Large intestine (tissue), 3 donors: ENCODE measurements around the gene TCP11. TPM values are rescaled to one million over a fixed set of nuclear protein-coding genes. Genes with fewer than 3 reads are reported as not detected.

ENCODE experiments used
- DNase-seq, 2 donors: peaks; one replicate each; pipeline versions ENCODE4 v3.0.0 to v3.0.0-alpha.2; 2013
- H3K27ac ChIP-seq: one replicate; pipeline ENCODE4 v1.5.1; 2013; ENCODE audit warnings: low read length
- H3K27me3 ChIP-seq: 2 replicates; pipeline ENCODE4 v1.6.1; 2013; ENCODE audit warnings: low read length; ENCODE audit not compliant: control insufficient read depth, insufficient read depth
- H3K36me3 ChIP-seq: 2 replicates; pipeline ENCODE4 v1.6.1; 2013; ENCODE audit warnings: low read length; ENCODE audit not compliant: control insufficient read depth, insufficient read depth
- H3K4me1 ChIP-seq: one replicate; pipeline ENCODE4 v1.6.1; 2013; ENCODE audit warnings: low read length; ENCODE audit not compliant: control insufficient read depth, insufficient read depth
- H3K4me3 ChIP-seq: one replicate; pipeline ENCODE4 v1.5.1; 2013; ENCODE audit warnings: low read length
- H3K9me3 ChIP-seq: one replicate; pipeline ENCODE4 v1.6.1; 2013; ENCODE audit warnings: mild to moderate bottlenecking, low read depth, low read length, moderate library complexity; ENCODE audit not compliant: control insufficient read depth
- WGBS: methylation state at CpG from one replicate; pipeline ENCODE4 v1.1.5; 2013; ENCODE audit warnings: low lambda C conversion rate; ENCODE audit not compliant: insufficient coverage; 5-methylcytosine and 5-hydroxymethylcytosine counted together
- polyA plus RNA-seq: library from polyadenylated mRNA; unstranded; fragments of 120-200 nt; gene quantifications from one replicate; pipeline ENCODE4 v1.2.1, GENCODE V29; 2013

The TCP11 gene
- polyA plus RNA-seq, 1 donor: 0.09 TPM

DNA sequence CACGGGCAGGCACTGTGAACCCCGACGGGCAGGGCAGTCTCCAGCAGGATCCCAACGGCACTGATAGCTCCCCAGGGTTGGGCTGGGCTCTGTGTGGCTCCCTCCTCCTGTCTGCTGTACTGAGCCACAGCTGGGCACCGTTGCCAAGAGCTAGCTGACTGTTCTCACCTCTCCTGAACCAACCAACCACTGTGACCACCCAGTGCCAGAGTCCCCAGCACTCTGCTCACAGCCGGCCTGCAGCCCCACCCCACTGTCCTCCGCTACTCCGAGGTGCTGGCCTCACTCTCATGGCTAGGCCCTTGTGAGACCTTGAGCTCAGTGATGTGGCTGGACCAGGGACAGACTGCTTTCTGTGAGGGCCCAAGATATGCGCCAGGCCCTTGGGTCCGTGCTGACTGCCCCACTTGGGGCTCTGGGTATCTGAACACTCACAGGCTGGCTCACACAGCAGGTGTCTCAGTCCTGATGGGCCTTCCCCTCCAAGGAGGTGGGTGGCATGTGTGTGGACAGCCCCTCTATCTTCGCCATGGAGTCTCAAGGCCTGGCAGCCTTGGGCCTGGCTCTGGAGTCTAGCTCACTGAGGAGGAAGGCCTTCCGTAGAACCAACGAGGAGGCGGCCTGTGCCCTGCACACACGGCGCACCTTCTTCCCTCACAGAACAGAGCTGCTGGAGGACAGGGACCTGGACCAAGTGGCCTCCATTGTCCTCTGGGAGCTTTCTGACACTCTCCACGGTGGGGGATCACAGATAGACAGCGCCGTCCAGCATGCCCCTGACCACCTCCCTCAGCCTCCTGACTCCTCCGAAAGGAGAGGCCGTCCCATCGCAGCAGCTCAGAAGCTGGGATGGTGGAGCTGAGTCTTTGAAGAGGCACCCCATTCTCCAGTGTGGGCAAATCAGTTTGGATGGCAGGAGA is 53.5 kb downstream of the TCP11 start:
- DNase-seq: no peak
- Histone ChIP-seq H3K4me3 (no peak overlapping the region), H3K4me1 (no peaks in the 10 kb centered on the region), H3K9me3 (no peaks in the 10 kb centered on the region), H3K27ac (no peak overlapping the region), H3K36me3 (peaks cover 89% of the 10 kb centered on the region), H3K27me3 (no peaks in the 10 kb centered on the region)
- no CpG with 5 or more reads among the region's 22 CpGs for WGBS

GRCh38 chr6:35086636-35087360 is 54.3 kb downstream of the TCP11 start:
- Histone ChIP-seq H3K27me3 (no peaks in the 10 kb centered on the region), H3K9me3 (no peaks in the 10 kb centered on the region), H3K4me1 (no peaks in the 10 kb centered on the region), H3K4me3 (no peak overlapping the region), H3K27ac (no peak overlapping the region), H3K36me3 (peaks cover 97% of the 10 kb centered on the region)
- DNase-seq: no peak
- no CpG with 5 or more reads among the region's 12 CpGs for WGBS

DNA sequence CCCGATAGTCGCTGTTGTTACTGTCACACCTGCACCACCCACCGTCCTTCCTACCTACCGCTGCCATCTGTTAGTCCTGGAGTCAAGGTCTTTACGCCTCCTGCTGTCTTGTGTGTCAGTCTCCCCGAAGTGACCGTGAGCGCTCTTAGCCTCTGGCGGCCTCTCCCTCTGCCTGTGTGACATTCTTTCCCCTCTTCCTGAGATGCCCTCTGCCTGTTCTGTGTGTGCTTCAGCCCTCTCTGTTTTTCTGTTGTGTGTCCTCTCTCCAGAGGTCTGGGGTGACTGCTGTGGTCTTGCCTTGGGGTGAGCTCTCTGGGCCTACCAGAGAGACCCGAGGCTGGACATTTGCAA is 54.9 kb downstream of the TCP11 start:
- Histone ChIP-seq H3K4me3 (no peak overlapping the region), H3K27me3 (no peaks in the 10 kb centered on the region), H3K9me3 (no peaks in the 10 kb centered on the region), H3K36me3 (peaks cover 97% of the 10 kb centered on the region), H3K27ac (no peak overlapping the region), H3K4me1 (no peaks in the 10 kb centered on the region)
- WGBS: 95% methylated on average over 4 of the region's 10 CpGs
- no peak for DNase-seq

DNA sequence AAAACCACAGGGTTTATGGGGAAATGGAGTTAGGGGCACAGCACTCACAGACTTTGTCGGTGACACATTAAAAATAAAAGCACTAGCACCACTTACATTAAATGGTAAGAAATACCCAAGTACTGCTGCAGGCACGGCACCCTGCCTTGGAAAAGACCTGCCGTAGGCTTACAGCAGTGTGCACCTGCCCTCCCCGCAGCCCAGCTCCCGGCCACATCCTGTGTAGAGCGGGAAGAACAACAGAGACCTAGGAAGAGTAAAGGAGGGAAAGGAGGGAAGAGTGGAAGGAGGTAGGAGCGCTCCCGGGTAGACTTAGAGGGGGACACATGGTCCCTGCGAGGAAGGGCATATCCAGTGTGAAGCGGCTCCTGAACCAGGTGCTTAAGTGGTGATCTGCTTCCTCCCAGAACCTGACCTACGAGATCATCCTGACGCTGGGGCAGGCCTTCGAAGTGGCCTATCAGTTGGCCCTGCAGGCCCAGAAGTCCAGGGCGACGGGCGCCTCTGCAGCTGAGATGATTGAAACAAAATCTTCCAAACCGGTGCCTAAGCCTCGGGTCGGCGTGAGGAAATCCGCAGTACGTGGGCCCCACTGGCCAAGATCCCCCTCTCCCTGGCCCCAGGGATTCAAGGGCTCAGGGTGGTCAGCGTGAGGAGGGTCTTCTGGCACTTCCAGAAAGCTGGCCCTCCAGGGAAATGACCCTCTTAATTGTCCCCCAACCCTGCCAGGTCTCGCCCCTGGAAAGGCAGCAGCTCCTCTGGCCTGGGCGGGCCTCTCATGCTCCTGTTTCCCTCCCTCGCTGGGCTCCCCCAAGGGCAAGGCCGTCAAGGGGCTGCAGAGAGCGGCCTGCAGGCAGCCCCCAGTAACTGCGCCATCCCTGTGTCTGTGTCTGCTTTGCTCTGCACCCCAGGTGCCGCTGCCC is 55.5 kb downstream of the TCP11 start:
- Histone ChIP-seq H3K27ac (no peak overlapping the region), H3K4me3 (no peak overlapping the region), H3K36me3 (peaks cover 99% of the 10 kb centered on the region), H3K4me1 (no peaks in the 10 kb centered on the region), H3K27me3 (no peaks in the 10 kb centered on the region), H3K9me3 (no peaks in the 10 kb centered on the region)
- WGBS: no CpG with 5 or more reads among the region's 30 CpGs
- no peak for DNase-seq

DNA sequence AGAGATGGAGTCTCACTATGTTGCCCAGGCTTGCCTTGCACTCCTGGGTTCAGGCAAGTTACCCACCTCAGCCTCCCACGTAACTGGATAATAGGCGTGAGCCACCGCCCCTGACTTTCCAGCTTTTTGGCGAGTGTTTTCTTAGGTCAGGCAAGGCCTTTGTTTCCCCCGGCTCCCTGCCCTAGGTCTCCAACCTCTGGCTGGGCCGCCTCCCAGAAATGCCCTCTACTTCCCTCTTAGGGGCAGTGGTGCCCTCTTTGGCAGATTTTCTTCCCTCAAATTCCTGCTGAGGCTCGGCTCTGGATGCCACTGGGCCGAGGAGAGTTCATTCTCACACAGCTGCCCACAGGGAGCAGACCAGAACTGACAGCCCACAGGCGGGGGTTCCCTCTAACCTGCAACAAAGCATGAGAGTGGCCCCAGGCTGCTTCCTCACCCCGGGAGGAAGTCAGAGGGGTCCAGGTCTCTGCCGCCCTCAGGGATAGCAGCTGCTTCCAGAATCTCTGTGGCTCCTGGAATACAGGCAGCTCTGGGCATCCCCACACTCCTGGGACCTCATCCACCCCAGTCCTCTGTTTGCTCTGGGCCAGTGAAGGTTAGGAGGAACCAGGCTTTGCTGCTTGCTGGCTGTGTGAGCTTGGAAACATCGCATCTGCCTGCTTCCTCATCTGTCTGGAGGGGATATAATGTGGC is 56.5 kb downstream of the TCP11 start:
- no peak overlapping the region for H3K27ac ChIP-seq
- WGBS: no CpG with 5 or more reads among the region's 12 CpGs
- no peak for DNase-seq
- peaks cover 99% of the 10 kb centered on the region for H3K36me3 ChIP-seq
- H3K9me3 ChIP-seq: no peaks in the 10 kb centered on the region
- H3K27me3 ChIP-seq: no peaks in the 10 kb centered on the region
- no peaks in the 10 kb centered on the region for H3K4me1 ChIP-seq
- no peak overlapping the region for H3K4me3 ChIP-seq

DNA sequence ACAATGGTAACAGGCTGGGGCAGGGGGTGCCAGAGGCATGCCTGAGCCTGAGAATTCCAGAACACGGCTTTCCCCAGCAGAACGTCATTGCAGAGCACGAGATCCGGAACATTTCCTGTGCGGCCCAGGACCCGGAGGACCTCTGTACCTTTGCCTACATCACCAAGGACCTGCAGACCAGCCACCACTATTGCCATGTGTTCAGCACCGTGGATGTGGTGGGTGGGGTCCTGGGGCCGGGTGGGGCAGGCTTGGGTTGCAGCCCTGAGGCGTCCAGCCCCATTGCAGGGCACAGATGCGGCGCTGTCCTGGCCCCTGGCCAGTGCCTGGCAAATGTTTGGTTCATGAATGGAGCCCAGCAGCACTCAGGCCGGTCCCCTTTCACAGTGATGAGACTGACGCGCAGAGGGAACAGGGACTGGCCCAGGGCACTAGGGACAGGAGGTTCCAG is 57.1 kb downstream of the TCP11 start:
- no peaks in the 10 kb centered on the region for H3K9me3 ChIP-seq
- no peak for DNase-seq
- no peaks in the 10 kb centered on the region for H3K4me1 ChIP-seq
- no peak overlapping the region for H3K4me3 ChIP-seq
- peaks cover 99% of the 10 kb centered on the region for H3K36me3 ChIP-seq
- no peak overlapping the region for H3K27ac ChIP-seq
- no peaks in the 10 kb centered on the region for H3K27me3 ChIP-seq
- no CpG with 5 or more reads among the region's 14 CpGs for WGBS

- Histone ChIP-seq H3K27ac (no peak overlapping the region), H3K9me3 (no peaks in the 10 kb centered on the region), H3K4me3 (no peak overlapping the region), H3K36me3 (peaks cover 99% of the 10 kb centered on the region), H3K4me1 (no peaks in the 10 kb centered on the region), H3K27me3 (no peaks in the 10 kb centered on the region)
- DNase-seq: peak in 1 of 2 donors; percentile 32
- no CpG with 5 or more reads among the region's 9 CpGs for whole genome bisulfite sequencing
Observed at GRCh38 chr6:35083507-35083906, 57.6 kb downstream of the TCP11 start.

DNA sequence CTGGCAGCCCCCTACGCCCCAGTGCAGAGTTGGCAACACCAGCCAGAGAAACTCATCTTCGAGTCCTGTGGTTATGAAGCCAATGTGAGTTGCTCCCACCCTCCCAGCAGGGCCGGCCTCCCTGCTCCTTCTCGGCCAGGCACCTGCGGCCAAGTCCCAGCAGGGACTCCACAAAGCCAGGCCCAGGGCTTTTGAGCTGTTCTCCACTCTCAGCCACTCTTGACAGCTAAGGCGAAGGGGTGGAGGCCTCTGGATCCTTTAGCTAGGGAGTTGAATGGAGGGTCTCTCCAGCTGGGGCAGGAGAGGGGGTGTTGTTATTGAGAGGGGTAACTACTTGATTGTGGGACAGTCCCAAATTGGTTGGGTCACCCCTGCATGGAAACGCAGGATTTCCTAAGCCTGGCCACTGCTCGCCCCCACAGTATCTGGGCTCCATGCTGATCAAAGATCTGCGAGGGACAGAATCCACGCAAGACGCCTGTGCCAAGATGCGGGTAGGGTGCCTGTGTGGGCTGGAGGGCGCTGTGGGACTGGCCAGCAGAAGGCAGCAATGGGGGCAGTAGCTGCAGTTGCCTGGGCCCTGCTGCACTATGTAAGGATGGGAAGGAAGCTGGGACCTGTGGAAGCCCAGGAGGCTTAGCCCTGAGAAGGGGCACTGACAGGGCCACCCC is 58.3 kb downstream of the TCP11 start:
- no CpG with 5 or more reads among the region's 13 CpGs for WGBS
- Histone ChIP-seq H3K4me1 (no peaks in the 10 kb centered on the region), H3K27me3 (no peaks in the 10 kb centered on the region), H3K27ac (no peak overlapping the region), H3K4me3 (no peak overlapping the region), H3K36me3 (peaks cover 97% of the 10 kb centered on the region), H3K9me3 (no peaks in the 10 kb centered on the region)
- DNase-seq: no peak

DNA sequence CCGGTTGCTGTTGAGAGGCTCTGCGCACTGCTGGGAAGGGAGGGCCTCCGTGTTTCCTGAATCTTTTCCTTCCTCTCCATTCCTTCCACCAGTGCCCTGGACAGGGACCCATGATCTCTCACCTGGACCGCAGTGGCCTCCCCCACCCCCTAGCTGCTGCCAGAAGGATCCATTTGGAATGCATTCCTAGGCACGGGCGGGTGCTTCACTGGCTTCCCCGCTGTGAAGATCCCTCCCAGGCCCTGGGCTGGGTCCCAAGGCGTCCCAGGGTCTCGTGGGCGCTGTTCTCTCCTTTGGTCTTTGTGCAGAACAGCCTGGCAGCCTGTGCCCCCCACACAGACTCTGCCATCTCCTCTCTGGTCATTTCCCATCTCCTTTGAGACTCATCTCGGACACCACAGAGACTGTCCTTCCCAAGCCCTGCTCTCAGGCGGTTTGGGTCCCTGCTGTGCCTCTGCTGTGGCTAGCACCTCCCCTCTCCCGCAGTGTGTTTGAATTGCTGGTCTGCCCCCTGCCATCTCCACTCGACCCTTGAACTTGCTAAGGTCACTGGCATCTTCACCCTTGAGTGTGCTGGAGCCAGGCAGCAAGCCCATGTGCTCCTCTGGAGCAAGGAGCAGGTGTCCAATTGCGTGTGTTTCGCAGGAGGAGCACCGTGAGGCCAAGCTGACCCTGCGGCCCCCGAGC is 59.0 kb downstream of the TCP11 start:
- Histone ChIP-seq H3K27ac (no peak overlapping the region), H3K4me3 (no peak overlapping the region), H3K4me1 (no peaks in the 10 kb centered on the region), H3K9me3 (no peaks in the 10 kb centered on the region), H3K36me3 (peaks cover 97% of the 10 kb centered on the region), H3K27me3 (no peaks in the 10 kb centered on the region)
- DNase-seq: no peak
- WGBS: no CpG with 5 or more reads among the region's 19 CpGs
